ENCODE results near the gene CCDC9.

Gene CCDC9

GRCh38 chr19:47231215-47232054 is 24.9 kb upstream of the CCDC9 start:
- peak; percentile 64; the same call in 1 of the 2 replicates for TF ChIP-seq MAX (IDR thresholded peaks at IDR 0.05; ENCODE audit: low read depth, low read length)
- TF ChIP-seq POLR2A (IDR thresholded peaks at IDR 0.05; ENCODE audit: extremely low read depth, insufficient read length) = no peak
- DNase-seq (ENCODE audit: low read depth) = peak; percentile 92
- peak overlapping the region; percentile 39 for H3K4me3 ChIP-seq (ENCODE audit: low read depth, low read length)

- TF ChIP-seq CTCF (IDR thresholded peaks at IDR 0.05; ENCODE audit: low read depth, low read length) (no peak), MYC (IDR thresholded peaks at IDR 0.05; ENCODE audit: low read depth, low read length) (no peak), MAX (IDR thresholded peaks at IDR 0.05; ENCODE audit: low read depth, low read length) (no peak), POLR2A (IDR thresholded peaks at IDR 0.05; ENCODE audit: extremely low read depth, insufficient read length) (no peak)
- DNase-seq (ENCODE audit: low read depth) = peak; percentile 54
- H3K4me3 ChIP-seq (ENCODE audit: low read depth, low read length) = no peak overlapping the region
Observed at GRCh38 chr19:47232422-47233211, 23.7 kb upstream of the CCDC9 start.

GRCh38 chr19:47236072-47236675 is 20.2 kb upstream of the CCDC9 start:
- TF ChIP-seq POLR2A (IDR thresholded peaks at IDR 0.05; ENCODE audit: extremely low read depth, insufficient read length) (no peak), MYC (IDR thresholded peaks at IDR 0.05; ENCODE audit: low read depth, low read length) (no peak), CTCF (IDR thresholded peaks at IDR 0.05; ENCODE audit: low read depth, low read length) (no peak), MAX (IDR thresholded peaks at IDR 0.05; ENCODE audit: low read depth, low read length) (no peak)
- DNase-seq (ENCODE audit: low read depth) = no peak
- H3K4me3 ChIP-seq (ENCODE audit: low read depth, low read length) = no peak overlapping the region

GRCh38 chr19:47239152-47239551 is 17.2 kb upstream of the CCDC9 start:
- peak; percentile 53 for DNase-seq (ENCODE audit: low read depth)
- no peak overlapping the region for H3K4me3 ChIP-seq (ENCODE audit: low read depth, low read length)
- TF ChIP-seq MAX (IDR thresholded peaks at IDR 0.05; ENCODE audit: low read depth, low read length) (no peak), MYC (IDR thresholded peaks at IDR 0.05; ENCODE audit: low read depth, low read length) (no peak), CTCF (IDR thresholded peaks at IDR 0.05; ENCODE audit: low read depth, low read length) (no peak), POLR2A (IDR thresholded peaks at IDR 0.05; ENCODE audit: extremely low read depth, insufficient read length) (no peak)

- DNase-seq (ENCODE audit: low read depth) = peak; percentile 38
- no peak overlapping the region for H3K4me3 ChIP-seq (ENCODE audit: low read depth, low read length)
Observed at GRCh38 chr19:47239610-47240296, 16.6 kb upstream of the CCDC9 start.

More at GRCh38 chr19:47239610-47240296, 16.6 kb upstream of the CCDC9 start:
- TF ChIP-seq CTCF (IDR thresholded peaks at IDR 0.05; ENCODE audit: low read depth, low read length) (no peak), MYC (IDR thresholded peaks at IDR 0.05; ENCODE audit: low read depth, low read length) (no peak), POLR2A (IDR thresholded peaks at IDR 0.05; ENCODE audit: extremely low read depth, insufficient read length) (no peak), MAX (IDR thresholded peaks at IDR 0.05; ENCODE audit: low read depth, low read length) (no peak)

All from NB4 (cell line).